CD14-positive monocyte (primary cell): ENCODE data around the gene HP. TPM values are rescaled to one million over a fixed set of nuclear protein-coding genes. Genes with fewer than 3 reads are reported as not detected.
A peak's percentile ranks its signal among the peaks of the same experiment; 100 is the strongest.

Experiments used
- DNase-seq, 3 donors: peaks; one replicate each; pipeline ENCODE4 v3.0.0-alpha.2; 2011 to 2022
- H2AFZ ChIP-seq: 2 replicates; pipeline ENCODE4 v1.6.0; 2012; ENCODE audit warnings: mild to moderate bottlenecking, low read depth, low read length, inconsistent platforms; ENCODE audit not compliant: insufficient read depth, poor library complexity, severe bottlenecking
- H3K27ac ChIP-seq, 2 donors: 1 replicate in 1 of 2; 2 replicates in 1 of 2; pipeline ENCODE4 v1.5.1; 2012 to 2013; ENCODE audit warnings: low read length in 2 of 2, control low read depth in 1 of 2, inconsistent platforms in 1 of 2, low read depth in 1 of 2, mild to moderate bottlenecking in 1 of 2
- H3K27me3 ChIP-seq, 2 donors: one replicate each; pipeline versions ENCODE4 v1.6.0 to v1.6.1; 2011 to 2013; ENCODE audit warnings: low read length in 2 of 2; ENCODE audit not compliant: control insufficient read depth in 2 of 2, insufficient read depth in 2 of 2
- H3K36me3 ChIP-seq, 2 donors: replicated peaks in 1 of 2; 1 replicate in 1 of 2; 2 replicates in 1 of 2; pipeline versions ENCODE4 v1.5.1 to v1.6.1; 2012 to 2013; ENCODE audit warnings: low read length in 2 of 2, control low read depth in 1 of 2, inconsistent platforms in 1 of 2, mild to moderate bottlenecking in 1 of 2; ENCODE audit not compliant: insufficient read depth in 2 of 2, control insufficient read depth in 1 of 2
- H3K4me1 ChIP-seq, 2 donors: 1 replicate in 1 of 2; 2 replicates in 1 of 2; pipeline versions ENCODE4 v1.5.1 to v1.6.1; 2012 to 2013; ENCODE audit warnings: low read length in 2 of 2, control low read depth in 1 of 2, inconsistent platforms in 1 of 2, mild to moderate bottlenecking in 1 of 2, moderate library complexity in 1 of 2; ENCODE audit not compliant: insufficient read depth in 2 of 2, control insufficient read depth in 1 of 2
- H3K4me2 ChIP-seq: replicated peaks from 2 replicates; pipeline ENCODE3; 2012; ENCODE audit warnings: low read length, moderate library complexity, mild to moderate bottlenecking; ENCODE audit not compliant: poor library complexity, severe bottlenecking; ENCODE audit errors: extremely low read depth
- H3K4me3 ChIP-seq, 3 experiments: fragments of 200-600 bp in 1 of 3; sonication (generic) in 1 of 3; replicated peaks in 1 of 3; 1 replicate in 2 of 3; 2 replicates in 1 of 3; pipeline ENCODE4 v1.5.1; 2011 to 2013; ENCODE audit warnings: low read length in 3 of 3, mild to moderate bottlenecking in 3 of 3, control low read depth in 2 of 3, low read depth in 2 of 3, inconsistent platforms in 1 of 3, moderate library complexity in 1 of 3
- H3K79me2 ChIP-seq: 2 replicates; pipeline ENCODE4 v1.6.0; 2012; ENCODE audit warnings: mild to moderate bottlenecking, control low read depth, inconsistent platforms, low read length, moderate library complexity; ENCODE audit not compliant: insufficient read depth
- H3K9ac ChIP-seq: 2 replicates; pipeline ENCODE4 v1.6.0; 2017; ENCODE audit warnings: low read length, mild to moderate bottlenecking; ENCODE audit not compliant: insufficient read depth, poor library complexity, severe bottlenecking
- H3K9me3 ChIP-seq, 2 donors: replicated peaks in 1 of 2; 1 replicate in 1 of 2; 2 replicates in 1 of 2; pipeline versions ENCODE4 v1.5.1 to v1.6.1; 2012 to 2013; ENCODE audit warnings: low read length in 2 of 2, control low read depth in 1 of 2; ENCODE audit not compliant: control insufficient read depth in 1 of 2, insufficient read depth in 1 of 2
- H4K20me1 ChIP-seq: 2 replicates; pipeline ENCODE4 v1.6.0; 2012; ENCODE audit warnings: mild to moderate bottlenecking, low read length, control low read depth, moderate library complexity; ENCODE audit not compliant: insufficient read depth
- H3K27ac Mint-ChIP-seq, 7 donors: one replicate each; pipeline ENCODE4 v1.8.0; 2020; ENCODE audit warnings: mild to moderate bottlenecking in 7 of 7, mixed read lengths in 7 of 7, moderate library complexity in 6 of 7, inconsistent platforms in 2 of 7
- H3K27me3 Mint-ChIP-seq, 3 donors: one replicate each; pipeline ENCODE4 v1.8.0; 2021 to 2022; ENCODE audit warnings: low read depth in 3 of 3, mild to moderate bottlenecking in 3 of 3, mixed read lengths in 3 of 3, moderate library complexity in 3 of 3, inconsistent platforms in 1 of 3
- H3K36me3 Mint-ChIP-seq, 2 donors: one replicate each; pipeline ENCODE4 v1.8.0; 2020; ENCODE audit warnings: mixed read lengths in 2 of 2, inconsistent platforms in 1 of 2, mild to moderate bottlenecking in 1 of 2
- H3K4me1 Mint-ChIP-seq: one replicate; pipeline ENCODE4 v1.8.0; 2020; ENCODE audit warnings: mild to moderate bottlenecking, mixed read lengths
- H3K4me3 Mint-ChIP-seq, 2 donors: one replicate each; pipeline ENCODE4 v1.8.0; 2020; ENCODE audit warnings: mild to moderate bottlenecking in 2 of 2, mixed read lengths in 2 of 2, moderate library complexity in 1 of 2
- H3K9me3 Mint-ChIP-seq, 7 donors: one replicate each; pipeline ENCODE4 v1.8.0; 2020 to 2022; ENCODE audit warnings: mixed read lengths in 7 of 7, mild to moderate bottlenecking in 6 of 7, moderate library complexity in 6 of 7, inconsistent platforms in 2 of 7
- WGBS: methylation state at CpG from one replicate; pipeline ENCODE4 v1.1.5; 2013; ENCODE audit warnings: missing lambda C conversion rate; ENCODE audit not compliant: insufficient coverage; 5-methylcytosine and 5-hydroxymethylcytosine counted together
- intact Hi-C, 2 donors: fragments of 100-400 bp; cut with micrococcal nuclease; formaldehyde crosslinking; loops; one replicate each; pipeline versions ENCODE4 v1.15.0 to v1.15.1; 2023
- polyA plus RNA-seq, 3 donors: library from polyadenylated mRNA; depleted of rRNA in 1 of 3; unstranded in 2 of 3; stranded (reverse) in 1 of 3; fragments of 300-500 nt in 2 of 3; fragments of >200 nt in 1 of 3; fragmentation: Illumina TruSeq in 2 of 3; gene quantifications; 1 replicate in 2 of 3; 2 replicates in 1 of 3; pipeline ENCODE4 v1.2.3, GENCODE V29; 2012 to 2021
- TF ChIP-seq, protein P1 (sequence below): fragments of 200-600 bp; IDR thresholded peaks from one replicate; pipeline ENCODE4 v1.8.0; 2022; ENCODE audit warnings: antibody characterized with exemption, mild to moderate bottlenecking

HP gene
- polyA plus RNA-seq, 3 donors, result 9.3 to 59.4 (median 47.8) TPM

DNA sequence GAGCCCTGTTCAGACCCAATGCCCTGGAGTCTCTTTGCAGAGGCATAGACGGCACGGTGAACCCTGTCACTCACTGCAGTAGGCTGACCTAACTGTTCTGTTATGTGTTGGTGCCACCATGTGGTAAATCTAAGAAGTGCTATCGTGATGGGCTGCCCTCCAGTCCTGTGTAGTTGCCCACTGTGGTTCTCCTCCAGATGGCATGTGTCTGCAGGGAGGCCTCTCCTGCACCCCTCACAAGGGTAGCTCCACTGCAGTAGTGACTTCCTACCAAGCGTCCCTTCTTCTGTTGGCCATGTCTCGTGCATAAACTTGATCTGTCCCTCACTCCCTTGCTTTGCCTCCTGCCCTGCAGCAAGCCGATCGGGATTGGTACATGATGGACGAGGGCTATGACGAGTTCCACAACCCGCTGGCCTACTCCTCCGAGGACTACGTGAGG is 45.1 kb downstream of the HP start:
- no peaks in the 10 kb centered on the region for H3K9me3 ChIP-seq
- Mint-ChIP-seq H3K27me3 (peaks cover 0 to 2% (median 0%) of the 10 kb centered on the region in 3 donors), H3K9me3 (no peaks in the 10 kb centered on the region), H3K36me3 (peaks cover 83 to 86% of the 10 kb centered on the region in 2 donors), H3K27ac (peak overlapping the region in 2 of 7 donors; percentile 41 to 58), H3K4me3 (no peak overlapping the region), H3K4me1 (peaks cover 10% of the 10 kb centered on the region)
- H3K4me3 ChIP-seq, result no peak overlapping the region
- H3K4me2 ChIP-seq, result no peak overlapping the region
- H3K4me1 ChIP-seq, result peaks cover 9 to 11% of the 10 kb centered on the region in 2 donors
- peak overlapping the region in 1 of 2 donors; percentile 28 for H3K27ac ChIP-seq
- DNase-seq, result peak; percentile 39 to 59 (median 54)
- WGBS, result 91% methylated on average over 10 of the region's 12 CpGs
- intact Hi-C loops, result loop anchor here (5.0 to 10.0 kb wide), 2 partner anchors 92 to 205 kb away; partner anchors contain the start of genes DHODH (in 1 of the 2) and IST1 (in 1 of the 2)
- H3K36me3 ChIP-seq, result peaks cover 85 to 89% of the 10 kb centered on the region in 2 donors
- H3K9ac ChIP-seq, result no peak overlapping the region
- no peaks in the 10 kb centered on the region for H3K27me3 ChIP-seq
- TF ChIP-seq, protein P1, sequence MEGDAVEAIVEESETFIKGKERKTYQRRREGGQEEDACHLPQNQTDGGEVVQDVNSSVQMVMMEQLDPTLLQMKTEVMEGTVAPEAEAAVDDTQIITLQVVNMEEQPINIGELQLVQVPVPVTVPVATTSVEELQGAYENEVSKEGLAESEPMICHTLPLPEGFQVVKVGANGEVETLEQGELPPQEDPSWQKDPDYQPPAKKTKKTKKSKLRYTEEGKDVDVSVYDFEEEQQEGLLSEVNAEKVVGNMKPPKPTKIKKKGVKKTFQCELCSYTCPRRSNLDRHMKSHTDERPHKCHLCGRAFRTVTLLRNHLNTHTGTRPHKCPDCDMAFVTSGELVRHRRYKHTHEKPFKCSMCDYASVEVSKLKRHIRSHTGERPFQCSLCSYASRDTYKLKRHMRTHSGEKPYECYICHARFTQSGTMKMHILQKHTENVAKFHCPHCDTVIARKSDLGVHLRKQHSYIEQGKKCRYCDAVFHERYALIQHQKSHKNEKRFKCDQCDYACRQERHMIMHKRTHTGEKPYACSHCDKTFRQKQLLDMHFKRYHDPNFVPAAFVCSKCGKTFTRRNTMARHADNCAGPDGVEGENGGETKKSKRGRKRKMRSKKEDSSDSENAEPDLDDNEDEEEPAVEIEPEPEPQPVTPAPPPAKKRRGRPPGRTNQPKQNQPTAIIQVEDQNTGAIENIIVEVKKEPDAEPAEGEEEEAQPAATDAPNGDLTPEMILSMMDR, result peak; percentile 73
- H4K20me1 ChIP-seq, result peaks cover 19% of the 10 kb centered on the region
- peaks cover 26% of the 10 kb centered on the region for H3K79me2 ChIP-seq
- H2AFZ ChIP-seq, result no peak overlapping the region

DNA sequence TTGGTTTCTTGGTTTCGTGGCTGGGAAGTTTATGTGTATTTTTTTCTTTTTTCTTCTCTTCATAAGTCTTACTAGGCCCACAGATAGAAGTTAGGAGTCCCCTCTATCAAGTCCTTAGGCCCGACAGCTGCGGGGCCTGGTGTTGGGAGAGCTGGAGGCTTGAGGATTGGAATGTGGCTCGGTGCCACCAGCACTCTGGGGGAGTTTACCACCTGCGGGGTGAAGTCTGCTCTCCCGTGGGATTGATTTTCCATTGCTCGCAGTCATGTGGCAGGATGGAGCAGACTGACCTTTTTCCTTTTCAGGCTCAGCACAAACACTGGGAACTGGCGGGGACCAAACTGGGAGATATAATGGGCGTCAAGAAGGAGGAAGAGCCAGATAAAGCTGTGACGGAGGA is 46.9 kb downstream of the HP start:
- intact Hi-C loops, result no loop called here
- no peak overlapping the region for H3K4me3 ChIP-seq
- no peak overlapping the region for H3K27ac ChIP-seq
- H3K27me3 ChIP-seq, result no peaks in the 10 kb centered on the region
- H3K9me3 Mint-ChIP-seq, result no peaks in the 10 kb centered on the region
- peaks cover 95 to 98% of the 10 kb centered on the region in 2 donors for H3K36me3 Mint-ChIP-seq
- peak overlapping the region in 1 of 7 donors; percentile 11 for H3K27ac Mint-ChIP-seq
- TF ChIP-seq, protein P1, result no peak
- H3K4me1 Mint-ChIP-seq, result no peaks in the 10 kb centered on the region
- H3K79me2 ChIP-seq, result peaks cover 9% of the 10 kb centered on the region
- H3K9ac ChIP-seq, result no peak overlapping the region
- H3K36me3 ChIP-seq, result peaks cover 99 to 100% of the 10 kb centered on the region in 2 donors
- H4K20me1 ChIP-seq, result peaks cover 19% of the 10 kb centered on the region
- H3K4me2 ChIP-seq, result no peak overlapping the region
- peaks cover 0 to 2% (median 0%) of the 10 kb centered on the region in 3 donors for H3K27me3 Mint-ChIP-seq
- no peaks in the 10 kb centered on the region for H3K9me3 ChIP-seq
- DNase-seq, result no peak
- no peak overlapping the region for H3K4me3 Mint-ChIP-seq
- WGBS, result 97% methylated on average over 5 of the region's 10 CpGs
- no peak overlapping the region for H2AFZ ChIP-seq
- no peaks in the 10 kb centered on the region for H3K4me1 ChIP-seq
